GM21526 (cell line): ENCODE measurements around the gene TCEA2.

Experiments
- ATAC-seq: cut with Tn5 transposase; IDR thresholded peaks from one replicate; pipeline ENCODE4 v1.9.1; 2021; ENCODE audit warnings: moderate library complexity; ENCODE audit not compliant: unreplicated experiment, low FRiP score

Gene TCEA2

GRCh38 chr20:64047968-64048401 lies 15.0 kb upstream of the TCEA2 start:
- no peak for ATAC-seq

DNA sequence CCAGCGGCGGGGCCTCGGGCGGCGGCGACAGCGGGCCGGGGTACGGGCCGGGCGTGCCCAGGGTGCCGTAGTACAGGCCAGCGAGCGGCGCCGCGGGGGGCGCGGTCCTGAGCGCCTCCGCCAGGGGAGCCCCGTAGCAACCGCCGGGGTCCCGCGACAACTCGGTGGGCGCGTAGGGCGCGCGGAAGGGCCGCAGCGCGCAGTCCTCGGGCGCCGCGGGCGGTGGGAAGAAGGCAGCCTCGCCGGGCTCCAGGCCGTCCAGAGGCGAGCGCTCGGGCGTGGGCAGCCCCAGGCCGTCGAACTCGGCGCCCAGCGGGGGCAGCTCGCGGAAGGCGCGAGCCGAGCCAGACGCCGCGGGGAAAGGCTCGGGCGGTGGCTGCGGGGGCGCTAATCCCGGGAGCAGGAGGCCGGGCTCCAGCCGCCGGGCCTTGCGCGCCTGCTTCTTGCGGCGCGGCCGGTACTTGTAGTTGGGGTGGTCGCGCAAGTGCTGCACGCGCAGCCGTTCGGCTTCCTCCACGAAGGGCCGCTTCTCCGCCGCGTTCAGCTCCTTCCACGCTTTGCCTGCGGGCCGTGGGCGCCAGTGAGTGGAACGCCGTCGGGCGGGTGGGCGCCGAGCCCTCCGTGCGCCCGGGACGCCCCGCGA lies 14.5 kb upstream of the TCEA2 start:
- ATAC-seq, result no peak

GRCh38 chr20:64049060-64049877 lies 13.7 kb upstream of the TCEA2 start, which contains the start of gene SOX18:
Gene SOX18, minus strand, starts transcription at chr20:64049639. Its CDS starts 123 bp downstream, at chr20:64049516.
- ATAC-seq, result no peak

DNA sequence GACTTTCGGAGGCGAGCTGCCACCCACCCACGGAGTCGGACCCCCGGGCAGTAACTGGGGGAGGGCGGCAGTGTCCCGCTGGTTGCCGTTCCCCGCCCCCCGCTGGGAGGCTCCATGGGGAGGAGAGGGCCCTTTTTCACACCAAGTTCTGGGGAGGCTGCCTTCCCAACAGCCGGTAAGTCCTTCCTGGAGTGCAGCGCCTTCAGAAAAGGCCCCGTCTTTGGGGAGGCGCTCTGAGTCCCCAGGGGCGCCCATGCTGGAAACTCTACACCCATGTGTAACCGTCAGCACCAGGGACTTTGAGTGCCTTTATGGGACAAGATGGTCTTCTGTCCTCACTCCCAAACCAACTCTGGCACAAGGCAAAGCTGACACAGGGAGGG lies 13.1 kb upstream of the TCEA2 start:
- no peak for ATAC-seq

DNA sequence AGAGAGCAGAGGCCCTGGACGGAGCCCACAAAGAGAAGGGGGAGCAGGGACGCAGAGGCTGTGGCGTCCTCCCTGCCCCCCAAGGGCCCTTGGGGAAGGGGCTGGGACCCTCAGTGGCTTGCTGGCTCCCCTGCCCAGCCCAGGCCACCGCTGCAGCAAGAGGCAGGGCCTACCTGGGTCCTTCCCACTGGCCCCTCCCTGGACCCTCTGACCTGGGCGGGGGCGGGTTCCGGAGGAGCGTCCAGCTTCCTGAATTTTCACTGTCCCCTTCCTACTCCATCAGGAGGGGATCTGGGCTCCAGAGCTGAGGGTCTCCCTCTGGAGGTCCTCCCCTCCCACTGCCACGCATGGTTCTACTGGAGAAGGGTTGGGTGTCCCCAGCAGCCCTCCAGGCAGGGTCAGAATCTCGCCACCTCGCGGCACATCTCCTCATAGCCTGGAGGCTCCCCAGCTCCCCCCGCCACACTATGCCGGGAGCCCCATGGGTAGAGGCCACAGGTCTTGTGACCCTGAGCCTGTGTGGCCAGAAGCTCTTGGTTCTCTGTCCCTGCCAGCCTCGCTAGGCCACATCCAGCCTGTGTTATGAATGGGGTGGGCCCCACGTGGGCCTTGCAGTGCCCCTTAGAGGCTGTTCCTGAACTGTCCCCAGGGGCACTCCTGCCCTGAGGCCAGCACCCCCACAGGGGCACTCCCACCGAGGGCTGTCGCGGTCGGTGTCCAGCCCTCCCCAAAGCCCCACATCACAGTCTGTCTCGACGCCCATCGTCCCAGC lies 12.6 kb upstream of the TCEA2 start:
- ATAC-seq, result no peak

DNA sequence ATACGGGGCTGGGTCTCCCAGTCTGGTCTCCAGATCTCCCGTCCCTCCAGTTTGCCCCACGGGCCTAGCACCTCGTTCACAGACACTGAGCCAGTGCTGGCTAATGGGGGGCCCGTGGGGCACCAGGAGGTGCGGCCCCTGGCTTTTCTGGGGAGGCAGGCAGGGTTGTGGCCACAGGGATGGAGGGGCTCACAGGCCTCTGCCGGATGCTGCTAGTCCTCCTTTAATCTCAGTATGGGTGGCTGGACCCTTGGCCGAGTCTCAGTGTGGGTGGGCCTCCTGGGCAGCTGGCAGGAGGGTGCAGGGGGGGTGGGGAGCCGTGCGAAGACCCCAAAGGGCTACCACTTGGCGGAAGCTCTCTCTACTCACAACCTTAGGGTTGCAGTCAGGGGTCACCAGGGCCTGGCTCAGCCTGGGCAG lies 12.0 kb upstream of the TCEA2 start:
- no peak for ATAC-seq

DNA sequence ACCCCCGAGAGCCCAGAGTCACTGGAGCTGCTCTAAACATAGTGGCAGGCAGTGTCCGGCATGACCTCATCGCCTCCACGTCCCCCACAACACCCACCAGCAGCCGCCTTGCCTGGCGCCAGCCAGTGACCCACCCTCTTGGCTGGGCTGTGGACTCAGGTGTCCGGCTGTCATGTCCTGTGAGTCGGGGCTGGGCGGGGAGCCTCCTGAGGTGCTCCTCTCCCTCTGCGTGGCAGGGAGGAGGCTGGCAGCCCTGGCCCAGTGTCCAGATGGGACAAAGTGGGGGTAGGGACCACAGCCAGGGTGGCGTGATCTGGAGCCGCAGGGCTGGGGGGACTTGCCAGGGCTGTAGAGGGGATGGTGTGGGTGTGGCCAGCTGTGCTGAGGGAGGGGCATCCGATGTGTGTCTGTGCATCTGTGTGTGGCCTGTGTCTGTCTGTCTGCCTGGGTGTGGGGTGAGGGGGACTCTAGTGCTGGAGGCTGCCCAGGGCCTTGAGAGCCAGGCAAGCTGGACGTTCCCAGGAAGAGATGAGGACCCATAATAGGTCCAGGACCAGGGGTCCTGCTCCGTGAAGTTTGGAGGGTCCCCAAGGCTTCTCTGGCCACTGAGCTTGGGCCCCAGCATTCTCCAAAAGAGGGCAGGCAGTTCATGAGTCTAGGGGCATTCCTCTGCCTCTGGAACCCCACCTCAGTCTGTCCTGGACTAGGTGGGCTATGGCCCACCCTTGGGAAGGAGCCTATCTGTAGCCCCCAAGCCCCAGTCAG lies 11.3 kb upstream of the TCEA2 start:
- ATAC-seq, result no peak

DNA sequence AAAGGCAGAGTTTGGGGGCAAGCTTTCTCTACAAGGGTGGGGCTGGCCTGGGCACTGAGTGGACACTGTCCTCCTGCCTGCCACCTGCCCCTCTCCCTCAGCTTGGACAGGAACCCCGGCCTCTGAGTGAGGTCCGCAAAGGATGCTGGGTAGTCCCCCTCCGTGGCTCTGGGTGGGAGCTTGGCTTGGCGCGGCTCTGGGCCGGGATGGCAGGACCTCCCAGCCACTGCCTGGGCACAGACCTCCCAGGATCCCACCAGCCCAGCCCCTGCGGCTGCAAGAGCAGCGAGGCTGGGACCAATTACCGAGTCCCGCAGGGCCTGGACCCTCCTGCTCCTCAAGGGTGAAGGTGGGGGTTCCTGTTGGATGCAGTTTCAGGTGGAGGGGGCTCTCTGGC lies 10.7 kb upstream of the TCEA2 start:
- ATAC-seq, result no peak

GRCh38 chr20:64052987-64053840 lies 9.8 kb upstream of the TCEA2 start:
- no peak for ATAC-seq

GRCh38 chr20:64053841-64054661 lies 8.9 kb upstream of the TCEA2 start:
- no peak for ATAC-seq

DNA sequence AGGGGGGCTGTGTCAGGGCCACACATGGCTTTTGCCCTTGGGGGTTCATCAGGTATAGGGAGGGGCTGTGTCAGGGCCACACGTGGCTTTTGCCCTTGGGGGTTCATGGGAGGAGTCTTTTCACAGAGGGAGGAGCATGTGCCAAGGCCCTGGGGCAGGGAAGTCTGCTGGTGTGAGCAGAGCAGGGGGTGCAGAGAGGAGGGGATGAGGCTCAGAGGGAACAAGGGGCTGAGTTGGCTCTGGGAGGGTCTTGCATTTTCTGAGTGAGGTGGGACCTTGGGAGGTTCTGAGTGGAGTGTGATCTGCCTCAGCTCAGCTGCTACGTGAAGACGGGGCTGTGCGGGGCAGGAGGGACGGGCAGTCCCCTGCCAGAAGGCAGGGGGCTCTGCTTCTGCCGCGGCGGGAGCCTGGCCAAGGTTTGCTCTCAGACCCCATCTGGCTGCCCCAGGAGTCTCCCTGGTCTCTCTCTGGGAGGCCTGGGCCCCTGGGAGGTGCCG lies 7.6 kb upstream of the TCEA2 start:
- ATAC-seq, result no peak

DNA sequence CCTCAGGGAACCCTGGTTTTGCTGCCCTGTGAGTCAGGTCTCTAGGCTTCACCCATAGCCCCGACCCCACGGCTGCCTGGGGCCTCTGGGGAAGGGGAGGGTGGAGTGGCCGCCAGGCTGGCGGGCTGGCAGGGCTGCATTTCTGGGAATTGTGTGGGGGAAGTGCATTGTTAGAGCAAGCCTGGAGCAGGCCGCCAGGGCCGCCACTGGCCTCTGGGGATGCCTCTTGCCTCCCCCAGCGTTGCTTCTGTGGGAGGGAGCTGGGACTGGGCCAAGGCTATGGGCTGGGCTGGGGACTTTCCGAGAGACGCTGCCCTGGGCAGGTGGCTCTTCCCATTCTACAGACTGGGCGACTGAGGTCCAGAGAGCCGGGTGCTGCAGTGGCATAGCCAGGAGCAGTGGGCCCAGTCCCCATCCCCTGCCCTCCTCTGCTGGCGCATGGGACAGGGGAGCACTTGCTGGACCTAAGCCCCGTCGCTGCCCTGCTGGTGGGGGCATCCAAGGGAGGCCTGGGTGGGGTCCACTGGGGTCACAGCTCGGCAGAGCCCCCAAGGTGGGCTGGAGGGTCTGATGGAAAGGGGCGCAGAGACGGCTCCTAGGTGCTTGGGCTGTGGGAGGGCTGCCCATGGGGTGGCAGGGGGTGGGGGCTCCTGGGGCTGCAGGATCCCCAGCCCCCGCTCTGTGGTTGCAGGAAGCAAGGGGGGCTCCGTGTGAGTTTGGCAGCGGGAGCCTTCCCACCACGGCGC lies 6.9 kb upstream of the TCEA2 start:
- no peak for ATAC-seq

DNA sequence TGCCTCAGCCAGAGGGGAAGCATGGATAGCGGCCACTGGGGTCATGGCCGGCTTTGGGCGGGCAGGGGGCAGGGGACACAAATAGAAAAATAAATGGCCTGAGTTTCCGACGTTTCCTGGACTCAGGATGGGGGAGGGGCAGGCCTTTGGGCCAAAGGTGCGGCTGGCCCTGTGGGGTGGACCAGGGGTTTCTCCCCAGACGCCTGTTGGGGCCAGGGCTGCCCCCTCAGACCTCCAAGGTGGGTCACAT lies 6.4 kb upstream of the TCEA2 start:
- ATAC-seq, result no peak

- no peak for ATAC-seq
These were observed 5.9 kb upstream of the TCEA2 start for GRCh38 chr20:64056889-64057627.

DNA sequence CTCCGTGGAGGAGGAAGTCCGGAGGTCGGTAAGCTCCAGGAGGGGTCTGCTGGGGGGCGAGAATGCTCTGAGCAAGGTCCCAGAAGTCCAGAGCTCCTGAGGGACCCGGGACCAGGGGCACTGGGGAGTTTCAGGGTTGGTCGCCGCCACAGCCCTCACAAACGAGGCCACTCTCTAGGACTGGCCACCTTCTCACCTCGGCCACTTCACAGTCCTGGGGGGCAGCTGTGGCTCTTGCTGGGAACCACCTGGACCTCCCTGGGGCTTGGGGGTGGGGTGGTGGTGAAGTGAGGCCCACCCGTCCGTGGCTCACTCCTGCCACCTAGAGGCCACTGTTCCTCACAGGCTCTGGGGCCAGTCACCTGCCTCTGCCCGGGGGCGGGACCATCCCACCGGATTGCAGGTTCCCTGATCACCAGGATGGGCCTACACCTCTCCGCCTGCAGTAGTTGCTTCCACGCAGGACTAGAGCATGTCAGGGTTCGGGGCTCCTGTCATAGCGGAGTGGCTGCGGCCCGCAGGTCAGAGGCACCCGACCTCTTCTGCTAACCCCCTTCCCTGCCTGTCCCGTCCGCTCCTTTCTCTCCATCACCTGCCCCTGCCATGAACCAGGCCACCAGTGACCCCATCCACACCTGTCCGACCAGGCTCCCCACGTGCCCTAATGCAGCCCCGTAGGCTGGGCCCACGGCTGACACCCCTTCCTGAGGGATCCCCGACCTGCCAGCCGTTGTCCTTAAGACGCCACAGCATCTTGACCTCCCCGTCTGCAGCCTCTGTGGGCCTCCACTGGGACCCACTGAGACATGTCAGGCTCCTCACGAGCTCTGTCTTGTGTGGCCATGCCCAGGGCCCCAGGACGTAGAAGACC lies 5.1 kb upstream of the TCEA2 start:
- no peak for ATAC-seq

DNA sequence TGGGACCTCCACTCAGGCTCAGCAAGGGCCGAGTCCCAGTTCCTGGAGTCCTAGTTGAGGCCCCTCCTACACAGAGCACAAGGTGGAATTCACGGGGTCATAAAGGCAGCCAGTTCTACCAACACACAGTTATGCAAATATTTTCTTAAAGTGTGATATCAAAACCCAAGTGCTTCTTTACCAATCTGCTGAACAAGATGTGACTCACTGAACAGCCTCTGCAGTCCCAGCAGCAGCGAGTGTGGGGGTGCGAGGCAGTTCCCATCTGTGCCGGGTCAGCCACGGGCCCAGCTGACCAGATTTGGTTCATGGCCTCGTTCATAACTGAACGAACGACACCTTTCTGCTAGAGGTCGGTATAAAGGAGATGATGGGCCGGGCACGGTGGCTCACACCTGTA lies 4.5 kb upstream of the TCEA2 start:
- no peak for ATAC-seq

DNA sequence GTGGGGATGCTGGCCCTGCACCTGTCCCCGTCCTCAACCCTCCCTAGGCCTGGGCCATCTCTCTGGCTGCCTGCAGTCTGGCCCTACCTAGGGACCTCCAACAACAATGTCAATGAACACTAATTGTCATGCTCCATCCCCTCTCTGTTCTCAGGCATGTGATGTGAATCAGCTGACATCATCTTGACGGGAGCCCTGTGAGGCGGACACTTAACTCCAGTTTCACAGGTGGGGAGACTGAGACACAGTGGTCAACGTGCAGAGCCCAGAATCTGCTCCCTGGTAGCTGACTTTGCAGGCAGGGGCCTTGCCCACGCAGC lies 762 bp upstream of the TCEA2 start:
- ATAC-seq, result no peak
